ENCODE data around the gene SUMO3. TPM values are rescaled to one million over a fixed set of nuclear protein-coding genes. Genes with fewer than 3 reads are reported as not detected.

Gene SUMO3
- total and polyA plus RNA-seq, 2 experiments from 2014 or later, result 90.8 to 103 TPM

- 0 out of 2 replicates have a peak, but pooled peaks cover 19% of the 10 kb centered on the region for H3F3A ChIP-seq (replicated peaks; ENCODE audit: low read depth)
- H3K27me3 ChIP-seq (ENCODE audit: insufficient read depth), result no peaks in the 10 kb centered on the region
- DNase-seq (ENCODE audit: low spot score), result no peak
- H4K20me1 ChIP-seq (replicated peaks; ENCODE audit: insufficient read depth), result peaks cover 8% of the 10 kb centered on the region
- H2AFZ ChIP-seq, result no peak overlapping the region
- no peak overlapping the region for H3K27ac Mint-ChIP-seq
- no peak for ATAC-seq
- H3K4me1 ChIP-seq (ENCODE audit: insufficient read depth), result peaks cover 7% of the 10 kb centered on the region
- peaks cover 11% of the 10 kb centered on the region for H3K4me1 Mint-ChIP-seq
- H3K4me3 ChIP-seq, result no peak overlapping the region
- no peaks in the 10 kb centered on the region for H3K9me2 ChIP-seq (ENCODE audit: insufficient read depth)
- peaks cover 10% of the 10 kb centered on the region; the same call in 1 of the 2 replicates for H3K36me3 ChIP-seq (ENCODE audit: insufficient read depth)
- peaks cover 54% of the 10 kb centered on the region for H3K36me3 Mint-ChIP-seq (ENCODE audit: low read depth)
- no peak overlapping the region for H3K4me3 Mint-ChIP-seq
- H3K9me3 Mint-ChIP-seq, result no peaks in the 10 kb centered on the region
- peaks cover 14% of the 10 kb centered on the region for H3K27me3 Mint-ChIP-seq (ENCODE audit: insufficient read depth, low read depth, poor library complexity)
- H3K27ac ChIP-seq (ENCODE audit: low read depth), result no peak overlapping the region
- peaks cover 10% of the 10 kb centered on the region for H3K79me2 ChIP-seq (replicated peaks; ENCODE audit: insufficient read depth)
- no peak for TF ChIP-seq REST (IDR thresholded peaks at IDR 0.05; ENCODE audit: unreplicated experiment)
- no peak for TF ChIP-seq ZNF462 (CRISPR knock-in tag; IDR thresholded peaks at IDR 0.05)
- TF ChIP-seq NANOG (IDR thresholded peaks at IDR 0.05; ENCODE audit: borderline replicate concordance), result no peak
- no peak for TF ChIP-seq ZNF114 (CRISPR knock-in tag; IDR thresholded peaks at IDR 0.05)
- TF ChIP-seq ETS1 (IDR thresholded peaks at IDR 0.05), result no peak
- TF ChIP-seq CTCF (conservative IDR thresholded peaks at IDR 0.05; ENCODE audit: low read depth in 2 of 2), result no peak
- no peak overlapping the region for H3K4me2 ChIP-seq
Observed at GRCh38 chr21:44805859-44806258, 12.0 kb downstream of the SUMO3 start.
